OCI-LY7 (cell line): ENCODE measurements around the gene PSMG3.

ENCODE experiments used
- EZH2phosphoT487 ChIP-seq: fragments of 200-600 bp; sonication (generic); IDR thresholded peaks from 2 replicates; pipeline ENCODE4 v1.6.1; 2018; ENCODE audit warnings: low read depth, borderline replicate concordance, mild to moderate bottlenecking, mixed run types, antibody characterized with exemption, low read length, moderate library complexity, mixed read lengths
- TF ChIP-seq, protein P1 (sequence below): fragments of 200-600 bp; sonication (generic); conservative IDR thresholded peaks from 2 replicates; pipeline ENCODE4 v1.5.1; 2014; ENCODE audit warnings: mild to moderate bottlenecking, antibody characterized with exemption, low read length, moderate library complexity, mixed read lengths

- TF ChIP-seq, protein P1, sequence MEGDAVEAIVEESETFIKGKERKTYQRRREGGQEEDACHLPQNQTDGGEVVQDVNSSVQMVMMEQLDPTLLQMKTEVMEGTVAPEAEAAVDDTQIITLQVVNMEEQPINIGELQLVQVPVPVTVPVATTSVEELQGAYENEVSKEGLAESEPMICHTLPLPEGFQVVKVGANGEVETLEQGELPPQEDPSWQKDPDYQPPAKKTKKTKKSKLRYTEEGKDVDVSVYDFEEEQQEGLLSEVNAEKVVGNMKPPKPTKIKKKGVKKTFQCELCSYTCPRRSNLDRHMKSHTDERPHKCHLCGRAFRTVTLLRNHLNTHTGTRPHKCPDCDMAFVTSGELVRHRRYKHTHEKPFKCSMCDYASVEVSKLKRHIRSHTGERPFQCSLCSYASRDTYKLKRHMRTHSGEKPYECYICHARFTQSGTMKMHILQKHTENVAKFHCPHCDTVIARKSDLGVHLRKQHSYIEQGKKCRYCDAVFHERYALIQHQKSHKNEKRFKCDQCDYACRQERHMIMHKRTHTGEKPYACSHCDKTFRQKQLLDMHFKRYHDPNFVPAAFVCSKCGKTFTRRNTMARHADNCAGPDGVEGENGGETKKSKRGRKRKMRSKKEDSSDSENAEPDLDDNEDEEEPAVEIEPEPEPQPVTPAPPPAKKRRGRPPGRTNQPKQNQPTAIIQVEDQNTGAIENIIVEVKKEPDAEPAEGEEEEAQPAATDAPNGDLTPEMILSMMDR = no peak
- TF ChIP-seq EZH2phosphoT487 = no peak
Measured at GRCh38 chr7:1585142-1585981, 15.5 kb upstream of the PSMG3 start.
